ENCODE results near the gene PNPLA7. TPM values are rescaled to one million over a fixed set of nuclear protein-coding genes. Genes with fewer than 3 reads are reported as not detected.

Gene PNPLA7
- total and polyA plus RNA-seq, 11 donors, result 0.78 to 10.1 (median 7.6) TPM

DNA sequence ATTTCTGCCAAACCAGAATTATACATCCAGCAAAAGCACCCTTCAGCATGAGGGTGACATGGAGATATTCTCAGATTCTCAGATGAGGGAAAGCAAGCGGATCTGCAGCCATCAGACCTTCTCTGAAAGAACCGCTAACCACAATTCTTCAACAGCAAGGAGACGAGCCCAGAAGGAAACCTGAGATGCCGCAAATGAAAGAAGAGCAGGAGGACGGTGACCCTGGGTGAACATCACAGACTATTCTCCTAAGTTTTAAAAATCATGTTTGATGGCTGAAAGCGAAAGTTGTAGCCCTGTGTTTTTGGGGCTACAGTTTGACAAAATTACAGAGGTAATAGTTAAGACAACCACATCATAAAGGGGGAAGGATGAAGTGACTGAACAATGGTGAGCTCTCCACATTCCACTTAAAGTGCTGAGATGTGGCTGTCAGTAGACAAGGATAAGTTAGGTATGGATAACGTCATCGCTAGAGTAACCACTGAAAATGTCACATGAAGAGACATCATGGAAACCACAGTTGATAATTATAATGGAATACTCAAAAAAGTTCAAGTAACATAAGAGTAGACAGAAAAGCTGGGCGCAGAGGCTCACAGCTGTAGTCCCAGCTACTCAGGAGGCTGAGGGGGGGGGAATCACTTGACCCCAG lies 59.5 kb downstream of the PNPLA7 start:
- Histone ChIP-seq H3K9me3 (no peaks in the 10 kb centered on the region), H3K4me3 (no peak overlapping the region), H3K27ac (no peak overlapping the region), H3K4me1 (peaks cover 0 to 10% (median 0%) of the 10 kb centered on the region in 12 donors), H3K27me3 (no peaks in the 10 kb centered on the region), H3K36me3 (peaks cover 0 to 5% (median 0%) of the 10 kb centered on the region in 9 donors)
- intact Hi-C loops (cut with DNase I), result no loop called here
- 87 to 91% (median 90%) methylated on average over 9 of the region's 9 CpGs for WGBS, 4 donors
- ATAC-seq, result no peak
- DNase-seq, result no peak
- TF ChIP-seq POLR2A (IDR thresholded peaks at IDR 0.05), result no peak
- TF ChIP-seq, protein P1, sequence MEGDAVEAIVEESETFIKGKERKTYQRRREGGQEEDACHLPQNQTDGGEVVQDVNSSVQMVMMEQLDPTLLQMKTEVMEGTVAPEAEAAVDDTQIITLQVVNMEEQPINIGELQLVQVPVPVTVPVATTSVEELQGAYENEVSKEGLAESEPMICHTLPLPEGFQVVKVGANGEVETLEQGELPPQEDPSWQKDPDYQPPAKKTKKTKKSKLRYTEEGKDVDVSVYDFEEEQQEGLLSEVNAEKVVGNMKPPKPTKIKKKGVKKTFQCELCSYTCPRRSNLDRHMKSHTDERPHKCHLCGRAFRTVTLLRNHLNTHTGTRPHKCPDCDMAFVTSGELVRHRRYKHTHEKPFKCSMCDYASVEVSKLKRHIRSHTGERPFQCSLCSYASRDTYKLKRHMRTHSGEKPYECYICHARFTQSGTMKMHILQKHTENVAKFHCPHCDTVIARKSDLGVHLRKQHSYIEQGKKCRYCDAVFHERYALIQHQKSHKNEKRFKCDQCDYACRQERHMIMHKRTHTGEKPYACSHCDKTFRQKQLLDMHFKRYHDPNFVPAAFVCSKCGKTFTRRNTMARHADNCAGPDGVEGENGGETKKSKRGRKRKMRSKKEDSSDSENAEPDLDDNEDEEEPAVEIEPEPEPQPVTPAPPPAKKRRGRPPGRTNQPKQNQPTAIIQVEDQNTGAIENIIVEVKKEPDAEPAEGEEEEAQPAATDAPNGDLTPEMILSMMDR (IDR thresholded peaks at IDR 0.05), result no peak

DNA sequence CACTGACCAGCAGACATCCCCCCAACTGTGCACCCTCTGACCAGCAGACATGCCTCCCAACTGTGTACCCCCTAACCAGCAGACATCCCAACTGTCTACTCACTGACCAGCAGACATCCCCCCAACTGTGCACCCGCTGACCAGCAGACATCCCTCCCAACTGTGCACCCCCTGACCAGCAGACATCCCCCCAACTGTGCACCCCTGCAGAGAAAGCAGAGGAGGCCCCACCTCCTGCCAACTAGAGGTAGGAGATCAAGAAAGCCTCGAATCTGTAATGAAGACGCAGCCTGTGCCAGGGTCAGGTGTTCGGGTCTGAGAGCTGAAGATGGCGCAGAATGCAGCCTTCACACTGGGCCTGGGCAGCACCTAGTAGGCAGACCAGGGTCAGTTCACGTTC lies 61.3 kb downstream of the PNPLA7 start:
- H3K9me3 ChIP-seq, result no peaks in the 10 kb centered on the region
- 92 to 97% (median 96%) methylated on average over 6 of the region's 6 CpGs for WGBS, 4 donors
- H3K27ac ChIP-seq, result no peak overlapping the region
- peaks cover 0 to 5% (median 0%) of the 10 kb centered on the region in 9 donors for H3K36me3 ChIP-seq
- intact Hi-C loops (cut with DNase I), result no loop called here
- DNase-seq (no peak), ATAC-seq (no peak)
- H3K27me3 ChIP-seq, result no peaks in the 10 kb centered on the region
- TF ChIP-seq POLR2A (IDR thresholded peaks at IDR 0.05), result no peak
- TF ChIP-seq, protein P1 (IDR thresholded peaks at IDR 0.05), result no peak
- peaks cover 0 to 5% (median 0%) of the 10 kb centered on the region in 12 donors for H3K4me1 ChIP-seq
- H3K4me3 ChIP-seq, result no peak overlapping the region

DNA sequence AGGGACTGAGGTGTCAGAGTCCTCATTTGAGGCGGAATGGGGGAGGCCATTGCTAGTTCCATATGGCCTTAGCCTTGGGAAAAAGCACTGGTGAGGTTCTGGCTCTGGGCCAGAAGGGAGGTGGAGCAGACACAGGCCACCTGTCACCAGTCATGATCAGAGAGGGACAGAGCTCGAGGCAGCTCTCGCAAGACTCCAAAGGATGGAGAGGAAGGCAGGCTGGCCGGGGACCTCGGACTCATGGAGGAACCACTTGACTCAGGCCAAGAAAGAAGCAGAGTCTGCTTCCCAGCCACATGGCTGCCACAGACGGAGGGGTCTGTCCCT lies 61.9 kb downstream of the PNPLA7 start:
- TF ChIP-seq, protein P1 (IDR thresholded peaks at IDR 0.05), result no peak
- no peak for TF ChIP-seq POLR2A (IDR thresholded peaks at IDR 0.05)
- ATAC-seq (no peak), DNase-seq (no peak)
- no peaks in the 10 kb centered on the region for H3K9me3 ChIP-seq
- no peaks in the 10 kb centered on the region for H3K27me3 ChIP-seq
- H3K4me1 ChIP-seq, result peaks cover 0 to 3% (median 0%) of the 10 kb centered on the region in 12 donors
- intact Hi-C loops (cut with DNase I), result no loop called here
- H3K4me3 ChIP-seq, result no peak overlapping the region
- 73 to 84% (median 78%) methylated on average over 6 of the region's 6 CpGs for WGBS, 4 donors
- peaks cover 0 to 5% (median 0%) of the 10 kb centered on the region in 9 donors for H3K36me3 ChIP-seq
- no peak overlapping the region for H3K27ac ChIP-seq

DNA sequence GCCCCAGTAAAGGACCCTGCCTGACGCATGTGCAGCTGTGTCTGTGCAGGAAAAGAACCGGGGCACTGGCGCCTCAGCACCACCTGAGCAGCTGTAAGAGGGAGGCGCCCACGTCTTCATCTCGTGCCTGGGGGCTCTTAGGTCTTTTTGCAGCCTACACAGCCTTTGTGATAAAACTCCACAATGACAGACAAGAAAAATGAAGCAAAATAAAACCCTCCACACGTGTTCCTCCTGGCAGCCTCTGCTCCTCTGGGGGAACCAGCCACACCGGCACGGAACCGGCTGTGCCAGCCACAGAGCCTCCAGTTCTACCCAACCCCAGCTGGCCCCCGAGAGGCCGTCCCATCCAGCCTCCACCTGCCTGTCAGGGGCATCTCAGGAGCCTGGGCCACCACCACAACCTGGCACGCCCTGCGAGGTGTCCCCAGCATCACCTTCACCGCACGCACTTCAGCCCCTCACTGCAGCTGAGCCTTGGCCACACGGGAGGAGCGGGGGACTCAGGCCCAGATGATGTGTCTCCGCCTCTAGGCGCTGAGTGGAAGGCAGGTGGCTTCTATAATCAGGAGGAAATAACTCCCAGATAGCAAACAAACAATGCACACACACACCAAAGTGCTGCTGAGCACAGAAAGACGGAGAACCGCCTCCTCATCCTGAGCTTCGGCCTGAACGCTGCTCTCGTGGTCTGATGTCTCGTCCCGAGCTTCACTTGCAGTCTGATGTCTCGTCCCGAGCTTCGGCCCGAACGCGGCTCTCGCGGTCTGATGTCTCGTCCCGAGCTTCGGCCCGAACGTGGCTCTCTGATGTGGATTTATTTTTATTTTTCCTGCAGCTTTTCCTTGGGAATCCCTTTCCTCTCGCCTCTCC lies 62.5 kb downstream of the PNPLA7 start:
- Histone ChIP-seq H3K9me3 (no peaks in the 10 kb centered on the region), H3K36me3 (peaks cover 0 to 5% (median 0%) of the 10 kb centered on the region in 9 donors), H3K27ac (no peak overlapping the region), H3K27me3 (no peaks in the 10 kb centered on the region), H3K4me3 (no peak overlapping the region), H3K4me1 (peaks cover 0 to 3% (median 0%) of the 10 kb centered on the region in 12 donors)
- no peak for ATAC-seq
- TF ChIP-seq, protein P1 (IDR thresholded peaks at IDR 0.05), result no peak
- TF ChIP-seq POLR2A (IDR thresholded peaks at IDR 0.05), result no peak
- WGBS, 4 donors, result 78 to 83% (median 78%) methylated on average over 38 to 41 of the region's 41 CpGs
- intact Hi-C loops (cut with DNase I), result no loop called here
- peak in 1 of 5 donors; percentile 20 for DNase-seq
